GM19395 (cell line): ENCODE measurements around the gene ZFHX2.

Source experiments
- ATAC-seq: cut with Tn5 transposase; IDR thresholded peaks from one replicate; pipeline ENCODE4 v1.9.1; 2021; ENCODE audit warnings: mild to moderate bottlenecking, moderate library complexity; ENCODE audit not compliant: unreplicated experiment

The ZFHX2 gene

GRCh38 chr14:23523229-23524016 lies 28.1 kb downstream of the ZFHX2 start:
- no peak for ATAC-seq

GRCh38 chr14:23522643-23523198 lies 28.8 kb downstream of the ZFHX2 start:
- no peak for ATAC-seq

GRCh38 chr14:23521785-23522640 lies 29.6 kb downstream of the ZFHX2 start:
- no peak for ATAC-seq

- no peak for ATAC-seq
Measured at GRCh38 chr14:23520899-23521533, 30.5 kb downstream of the ZFHX2 start.

- ATAC-seq = no peak
Measured at GRCh38 chr14:23518709-23519108, 32.9 kb downstream of the ZFHX2 start.

GRCh38 chr14:23517650-23518326 lies 33.8 kb downstream of the ZFHX2 start:
- no peak for ATAC-seq

GRCh38 chr14:23514644-23514957 lies 37.0 kb downstream of the ZFHX2 start:
- no peak for ATAC-seq

- ATAC-seq = no peak
Measured at GRCh38 chr14:23513818-23514643, 37.5 kb downstream of the ZFHX2 start.

- ATAC-seq = no peak
Measured at GRCh38 chr14:23513005-23513817, 38.4 kb downstream of the ZFHX2 start.

GRCh38 chr14:23512156-23512555 lies 39.4 kb downstream of the ZFHX2 start:
- no peak for ATAC-seq

- ATAC-seq = no peak
Measured at GRCh38 chr14:23494223-23494622, 57.3 kb downstream of the ZFHX2 start.

GRCh38 chr14:23492618-23493272 lies 58.8 kb downstream of the ZFHX2 start:
- no peak for ATAC-seq

- no peak for ATAC-seq
Measured at GRCh38 chr14:23487216-23487615, 64.3 kb downstream of the ZFHX2 start.

GRCh38 chr14:23486036-23486435 lies 65.5 kb downstream of the ZFHX2 start:
- ATAC-seq = no peak

- no peak for ATAC-seq
Measured at GRCh38 chr14:23485326-23485725, 66.2 kb downstream of the ZFHX2 start.

- ATAC-seq = no peak
Measured at GRCh38 chr14:23483236-23483854, 68.2 kb downstream of the ZFHX2 start.

GRCh38 chr14:23482823-23483148 lies 68.8 kb downstream of the ZFHX2 start:
- ATAC-seq = no peak
